ENCODE measurements around the gene F2RL3. TPM values are rescaled to one million over a fixed set of nuclear protein-coding genes. Genes with fewer than 3 reads are reported as not detected.

Gene F2RL3
- total RNA-seq, 1 experiment from 2014 or later: not detected

DNA sequence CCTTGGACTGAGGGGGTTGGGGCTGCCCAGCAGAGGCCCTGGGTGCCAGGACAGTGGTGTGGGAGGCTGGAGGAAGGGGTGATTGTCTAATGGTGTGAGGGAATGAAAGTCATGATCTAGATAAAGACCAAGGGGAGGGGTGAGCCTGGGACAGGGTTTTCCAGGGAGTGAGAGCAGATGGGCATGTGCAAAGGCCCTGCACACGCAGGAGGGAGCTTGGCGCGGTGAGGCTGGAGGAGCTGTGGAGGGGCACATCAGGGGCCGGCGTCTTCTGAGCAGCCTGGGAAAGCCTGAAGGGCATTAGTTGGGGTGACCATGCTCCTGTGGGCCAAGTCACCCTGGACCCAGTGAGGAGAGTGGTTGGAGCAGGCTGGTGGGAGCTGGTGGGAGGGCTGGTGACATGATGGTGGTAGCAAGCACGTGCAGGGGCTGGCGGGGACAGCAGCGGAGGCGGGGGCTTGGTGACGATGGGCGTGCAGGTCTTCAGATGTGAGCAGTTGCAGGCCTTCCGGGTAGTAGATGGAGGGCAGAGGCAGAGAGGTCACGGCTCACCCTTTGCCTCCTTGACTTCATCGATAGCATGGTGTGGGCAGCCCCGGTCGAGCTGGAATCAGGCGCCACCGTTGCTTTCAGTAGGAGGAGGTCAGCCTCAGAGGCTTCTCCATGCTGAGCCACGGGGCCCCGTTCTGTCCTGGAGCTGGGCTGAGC lies 20.2 kb upstream of the F2RL3 start:
- Mint-ChIP-seq H3K9me3 (ENCODE audit: unreplicated experiment) (no peaks in the 10 kb centered on the region), H3K27me3 (ENCODE audit: insufficient read depth, unreplicated experiment) (no peaks in the 10 kb centered on the region), H3K36me3 (ENCODE audit: insufficient read depth, unreplicated experiment) (peaks cover 31% of the 10 kb centered on the region), H3K4me3 (ENCODE audit: unreplicated experiment) (no peak overlapping the region), H3K27ac (ENCODE audit: unreplicated experiment) (no peak overlapping the region), H3K4me1 (ENCODE audit: low read depth, unreplicated experiment) (no peaks in the 10 kb centered on the region)
- intact Hi-C loops (cut with micrococcal nuclease; ENCODE audit: unreplicated experiment): no loop called here
- CTCF ChIA-PET: interaction anchor here (0.6 kb wide), 1 partner anchor 329 kb away, joined by 3 read pairs; no protein-coding TSS in a partner anchor
- DNase-seq: no peak
- Histone ChIP-seq H3K36me3 (ENCODE audit: control insufficient read depth, insufficient read depth, low read length) (peaks cover 2% of the 10 kb centered on the region), H3K4me3 (ENCODE audit: low read depth, low read length) (no peak overlapping the region), H3K9me3 (no peaks in the 10 kb centered on the region), H3K27me3 (replicated peaks; ENCODE audit: control insufficient read depth, insufficient read depth, low read length) (no peaks in the 10 kb centered on the region), H3K4me1 (no peaks in the 10 kb centered on the region)
- TF ChIP-seq, protein P1, sequence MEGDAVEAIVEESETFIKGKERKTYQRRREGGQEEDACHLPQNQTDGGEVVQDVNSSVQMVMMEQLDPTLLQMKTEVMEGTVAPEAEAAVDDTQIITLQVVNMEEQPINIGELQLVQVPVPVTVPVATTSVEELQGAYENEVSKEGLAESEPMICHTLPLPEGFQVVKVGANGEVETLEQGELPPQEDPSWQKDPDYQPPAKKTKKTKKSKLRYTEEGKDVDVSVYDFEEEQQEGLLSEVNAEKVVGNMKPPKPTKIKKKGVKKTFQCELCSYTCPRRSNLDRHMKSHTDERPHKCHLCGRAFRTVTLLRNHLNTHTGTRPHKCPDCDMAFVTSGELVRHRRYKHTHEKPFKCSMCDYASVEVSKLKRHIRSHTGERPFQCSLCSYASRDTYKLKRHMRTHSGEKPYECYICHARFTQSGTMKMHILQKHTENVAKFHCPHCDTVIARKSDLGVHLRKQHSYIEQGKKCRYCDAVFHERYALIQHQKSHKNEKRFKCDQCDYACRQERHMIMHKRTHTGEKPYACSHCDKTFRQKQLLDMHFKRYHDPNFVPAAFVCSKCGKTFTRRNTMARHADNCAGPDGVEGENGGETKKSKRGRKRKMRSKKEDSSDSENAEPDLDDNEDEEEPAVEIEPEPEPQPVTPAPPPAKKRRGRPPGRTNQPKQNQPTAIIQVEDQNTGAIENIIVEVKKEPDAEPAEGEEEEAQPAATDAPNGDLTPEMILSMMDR (IDR thresholded peaks at IDR 0.05; ENCODE audit: insufficient read depth in 1 of 2, low read depth in 1 of 2, low read length in 1 of 2, severe bottlenecking in 1 of 2, unreplicated experiment in 1 of 2): no peak
- POLR2A ChIA-PET: no interaction called here
- no TSS peak for BruUV-seq (replicated peaks)

DNA sequence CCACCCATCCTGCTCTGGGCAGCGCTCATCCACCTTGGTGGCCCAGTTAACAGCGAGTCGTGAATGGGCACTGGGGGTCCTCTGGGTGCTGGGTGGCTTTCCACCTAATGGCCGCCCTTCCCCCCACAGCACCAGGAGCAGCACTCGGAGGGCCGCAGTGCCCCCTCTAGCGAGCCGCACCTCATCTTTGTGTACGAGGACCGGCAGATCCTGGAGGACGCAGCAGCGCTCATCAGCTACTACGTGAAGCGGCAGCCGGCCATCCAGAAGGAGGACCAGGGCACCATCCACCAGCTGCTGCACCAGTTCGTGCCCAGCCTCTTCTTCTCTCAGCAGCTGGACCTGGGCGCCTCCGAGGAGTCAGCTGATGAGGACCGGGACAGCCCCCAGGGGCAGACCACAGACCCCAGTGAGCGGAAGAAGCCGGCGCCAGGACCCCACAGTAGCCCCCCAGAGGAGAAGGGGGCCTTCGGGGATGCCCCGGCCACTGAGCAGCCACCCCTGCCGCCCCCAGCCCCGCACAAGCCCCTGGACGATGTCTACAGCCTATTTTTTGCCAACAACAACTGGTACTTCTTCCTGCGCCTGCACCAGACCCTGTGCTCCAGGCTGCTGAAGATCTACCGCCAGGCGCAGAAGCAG lies 19.3 kb upstream of the F2RL3 start:
- Mint-ChIP-seq H3K4me3 (ENCODE audit: unreplicated experiment) (no peak overlapping the region), H3K9me3 (ENCODE audit: unreplicated experiment) (peaks cover 7% of the 10 kb centered on the region), H3K4me1 (ENCODE audit: low read depth, unreplicated experiment) (no peaks in the 10 kb centered on the region), H3K27me3 (ENCODE audit: insufficient read depth, unreplicated experiment) (no peaks in the 10 kb centered on the region), H3K27ac (ENCODE audit: unreplicated experiment) (no peak overlapping the region), H3K36me3 (ENCODE audit: insufficient read depth, unreplicated experiment) (peaks cover 38% of the 10 kb centered on the region)
- ChIA-PET CTCF (no interaction called here), POLR2A (no interaction called here)
- no peaks in the 10 kb centered on the region for H3K4me1 ChIP-seq
- H3K9me3 ChIP-seq: no peaks in the 10 kb centered on the region
- H3K27me3 ChIP-seq (replicated peaks; ENCODE audit: control insufficient read depth, insufficient read depth, low read length): no peaks in the 10 kb centered on the region
- peaks cover 2% of the 10 kb centered on the region for H3K36me3 ChIP-seq (ENCODE audit: control insufficient read depth, insufficient read depth, low read length)
- no peak overlapping the region for H3K4me3 ChIP-seq (ENCODE audit: low read depth, low read length)
- intact Hi-C loops (cut with micrococcal nuclease; ENCODE audit: unreplicated experiment): no loop called here
- TF ChIP-seq, protein P1 (IDR thresholded peaks at IDR 0.05; ENCODE audit: insufficient read depth in 1 of 2, low read depth in 1 of 2, low read length in 1 of 2, severe bottlenecking in 1 of 2, unreplicated experiment in 1 of 2): no peak
- no peak for DNase-seq
- BruUV-seq (replicated peaks): no TSS peak

DNA sequence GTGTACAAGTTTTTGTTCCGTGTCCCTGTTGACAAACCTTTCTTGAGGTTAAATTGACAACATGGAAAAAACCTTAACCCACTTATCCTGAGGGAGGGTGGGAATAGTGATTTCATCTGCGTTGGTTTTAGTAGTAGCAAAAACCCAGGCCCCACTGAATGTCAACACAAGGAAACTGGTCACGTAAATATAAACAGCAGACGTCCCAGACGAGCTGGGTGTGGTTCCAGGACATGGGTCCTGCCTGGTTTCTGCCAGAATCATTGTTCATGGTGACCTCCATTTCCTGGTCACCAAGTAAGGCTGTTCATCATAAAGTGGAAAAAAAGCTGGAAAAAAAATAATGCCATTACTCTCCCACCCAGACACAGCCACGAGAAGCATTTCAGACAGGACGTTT lies 16.9 kb upstream of the F2RL3 start:
- BruUV-seq (replicated peaks): no TSS peak
- POLR2A ChIA-PET: no interaction called here
- CTCF ChIA-PET: no interaction called here
- intact Hi-C loops (cut with micrococcal nuclease; ENCODE audit: unreplicated experiment): no loop called here
- no peak overlapping the region for H3K4me3 Mint-ChIP-seq (ENCODE audit: unreplicated experiment)
- H3K9me3 ChIP-seq: no peaks in the 10 kb centered on the region
- H3K36me3 Mint-ChIP-seq (ENCODE audit: insufficient read depth, unreplicated experiment): peaks cover 36% of the 10 kb centered on the region
- H3K9me3 Mint-ChIP-seq (ENCODE audit: unreplicated experiment): peaks cover 15% of the 10 kb centered on the region
- peaks cover 2% of the 10 kb centered on the region for H3K36me3 ChIP-seq (ENCODE audit: control insufficient read depth, insufficient read depth, low read length)
- no peak overlapping the region for H3K4me3 ChIP-seq (ENCODE audit: low read depth, low read length)
- TF ChIP-seq, protein P1 (IDR thresholded peaks at IDR 0.05; ENCODE audit: insufficient read depth in 1 of 2, low read depth in 1 of 2, low read length in 1 of 2, severe bottlenecking in 1 of 2, unreplicated experiment in 1 of 2): no peak
- no peaks in the 10 kb centered on the region for H3K27me3 ChIP-seq (replicated peaks; ENCODE audit: control insufficient read depth, insufficient read depth, low read length)
- no peak for DNase-seq
- H3K27me3 Mint-ChIP-seq (ENCODE audit: insufficient read depth, unreplicated experiment): no peaks in the 10 kb centered on the region
- no peak overlapping the region for H3K27ac Mint-ChIP-seq (ENCODE audit: unreplicated experiment)
- H3K4me1 ChIP-seq: no peaks in the 10 kb centered on the region
- H3K4me1 Mint-ChIP-seq (ENCODE audit: low read depth, unreplicated experiment): no peaks in the 10 kb centered on the region

Measured in Caco-2 (cell line).